Measurements from ENCODE around the gene LRMDA.

Gene LRMDA

DNA sequence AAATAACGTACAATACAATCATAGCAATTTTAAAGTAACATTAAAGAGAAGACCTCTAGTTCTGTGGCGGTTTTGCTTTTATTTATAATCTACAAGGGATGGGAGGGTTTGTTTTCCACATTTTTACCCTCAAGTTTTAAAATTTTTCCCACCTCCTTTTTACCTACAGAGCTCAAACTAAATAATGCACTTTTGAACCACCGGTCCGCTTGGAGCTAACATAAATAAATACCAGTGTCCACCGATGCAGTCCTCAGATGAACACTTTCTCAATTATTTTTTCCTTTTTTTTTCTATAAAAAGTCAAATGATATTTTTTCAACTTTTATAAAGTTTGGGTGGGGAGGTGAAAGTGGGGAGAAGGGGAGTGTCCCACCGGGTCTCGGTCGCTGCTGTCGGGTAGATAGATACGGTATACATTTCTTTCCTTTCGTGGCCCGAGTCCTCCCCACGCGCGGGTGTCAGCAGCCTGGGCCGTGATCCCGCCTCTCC is 33.2 kb upstream of the LRMDA start:
- no peak overlapping the region for H3K4me3 ChIP-seq (ENCODE audit: low read length)
- peaks cover 13% of the 10 kb centered on the region for H3K4me1 ChIP-seq (ENCODE audit: insufficient read depth, low read length)
- H3K27me3 ChIP-seq (ENCODE audit: insufficient read depth, low read length) = no peaks in the 10 kb centered on the region
- no peak overlapping the region for H2AFZ ChIP-seq (ENCODE audit: low read depth, low read length)
- peaks cover 3% of the 10 kb centered on the region for H3K9me3 ChIP-seq (ENCODE audit: low read length)
- peaks cover 9% of the 10 kb centered on the region for H3K36me3 ChIP-seq (ENCODE audit: insufficient read depth, low read length)

DNA sequence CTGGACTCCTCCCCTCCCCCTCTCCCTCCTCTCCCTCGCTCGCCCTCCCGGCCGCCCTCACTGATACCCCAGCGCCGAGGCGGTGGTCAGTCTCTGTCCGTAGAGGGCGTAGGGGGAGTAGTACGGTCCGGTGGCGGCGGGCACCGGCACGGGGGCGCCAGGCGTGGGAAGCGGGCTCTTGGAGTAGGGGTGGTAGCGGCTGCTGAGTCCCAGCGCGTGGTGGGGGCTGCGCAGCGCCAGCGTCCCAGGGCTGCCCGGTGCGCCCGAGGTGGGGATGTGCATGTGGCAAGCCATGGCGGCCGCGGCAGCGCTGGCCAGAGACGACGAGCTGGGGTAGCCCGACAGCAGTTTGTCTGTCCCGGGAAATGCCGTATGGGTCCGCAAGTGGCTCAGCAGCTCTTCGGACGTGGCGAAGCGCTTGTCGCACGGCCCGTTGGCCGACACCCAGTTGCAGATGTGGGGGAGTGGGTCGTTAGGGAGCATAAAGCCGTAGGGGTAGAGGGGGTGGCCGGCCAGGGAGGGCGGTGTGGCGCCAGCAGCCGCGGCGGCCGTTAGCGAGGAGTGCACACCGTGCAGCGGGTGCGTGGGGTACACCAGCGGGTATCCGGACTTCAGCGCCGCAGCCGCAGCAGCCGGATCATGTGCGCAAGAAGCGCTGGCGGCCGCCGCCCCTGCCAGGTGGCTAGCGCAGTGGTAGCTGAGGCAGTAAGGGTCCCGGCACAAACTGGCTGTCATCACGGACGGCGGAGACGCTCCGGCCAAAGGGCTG is 32.5 kb upstream of the LRMDA start:
- Histone ChIP-seq H3K4me1 (ENCODE audit: insufficient read depth, low read length) (peaks cover 13% of the 10 kb centered on the region), H3K9me3 (ENCODE audit: low read length) (peaks cover 3% of the 10 kb centered on the region), H3K36me3 (ENCODE audit: insufficient read depth, low read length) (peaks cover 9% of the 10 kb centered on the region), H3K27me3 (ENCODE audit: insufficient read depth, low read length) (no peaks in the 10 kb centered on the region), H3K4me3 (ENCODE audit: low read length) (peak overlapping the region; percentile 85), H2AFZ (ENCODE audit: low read depth, low read length) (no peak overlapping the region)

DNA sequence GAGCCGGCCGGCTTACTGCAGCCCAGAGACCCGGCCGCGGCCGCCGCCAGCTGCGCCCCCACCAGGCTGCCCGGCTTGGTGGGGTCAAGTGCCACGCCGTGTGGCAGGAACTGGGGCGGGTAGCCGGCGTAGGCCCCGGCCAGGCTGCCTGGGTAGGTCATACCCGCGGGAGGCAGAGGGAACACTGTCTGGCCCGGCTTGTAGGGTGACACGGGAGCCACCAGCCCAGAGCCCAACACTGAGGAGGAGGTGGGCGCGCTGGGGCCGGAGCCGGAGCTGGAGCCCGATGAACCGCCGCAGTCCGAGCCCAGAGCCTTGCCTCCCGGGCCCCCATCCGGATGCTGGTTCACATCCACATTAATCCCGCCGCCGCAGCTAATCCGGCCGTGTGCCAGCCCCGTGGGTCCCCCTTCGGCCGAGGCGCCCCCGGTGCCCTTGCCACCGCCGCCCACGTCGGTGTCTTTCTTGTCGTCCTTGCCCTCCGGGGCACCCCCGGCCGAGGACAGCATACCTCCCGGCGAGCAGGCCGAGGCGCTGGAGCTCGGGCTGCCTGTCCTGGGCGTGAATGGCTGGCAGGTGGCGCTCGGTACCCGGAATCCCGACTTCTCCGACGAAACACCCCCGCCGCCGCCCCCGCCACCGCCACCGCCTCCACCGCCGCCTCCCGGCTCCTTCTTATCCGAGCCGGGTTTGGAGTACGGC is 31.8 kb upstream of the LRMDA start:
- Histone ChIP-seq H2AFZ (ENCODE audit: low read depth, low read length) (peak overlapping the region; percentile 99), H3K4me3 (ENCODE audit: low read length) (peak overlapping the region; percentile 85), H3K36me3 (ENCODE audit: insufficient read depth, low read length) (peaks cover 9% of the 10 kb centered on the region), H3K4me1 (ENCODE audit: insufficient read depth, low read length) (peaks cover 13% of the 10 kb centered on the region), H3K9me3 (ENCODE audit: low read length) (peaks cover 3% of the 10 kb centered on the region), H3K27me3 (ENCODE audit: insufficient read depth, low read length) (no peaks in the 10 kb centered on the region)

DNA sequence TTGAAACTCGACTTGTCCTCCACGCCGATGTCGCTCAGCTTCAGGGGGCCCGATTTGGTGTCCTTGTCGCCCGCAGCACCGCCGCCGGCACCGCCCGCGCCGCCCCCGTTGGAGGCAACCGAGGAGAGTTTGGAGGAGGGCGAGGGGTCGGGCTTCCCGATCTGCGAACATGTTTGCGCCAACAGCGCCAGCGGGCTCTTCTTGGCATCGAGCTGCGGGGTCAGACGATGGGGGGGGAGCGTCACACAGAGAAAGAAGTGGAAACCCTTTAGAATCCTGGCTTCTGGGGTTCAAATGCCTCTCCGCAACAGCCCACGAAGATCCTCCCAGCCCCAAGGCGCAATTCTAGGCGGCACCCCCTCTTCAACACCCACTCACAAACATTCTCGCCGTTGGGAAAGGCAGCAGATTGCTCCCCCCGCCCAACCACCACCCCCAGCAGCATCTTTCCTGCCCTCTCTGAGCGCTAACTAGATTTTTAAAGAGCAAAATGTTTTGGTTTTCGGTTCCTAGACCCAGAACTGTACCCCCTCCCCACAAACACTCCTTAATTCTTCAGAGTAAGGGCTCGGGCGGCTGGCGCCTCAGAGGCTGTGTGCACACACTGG is 31.2 kb upstream of the LRMDA start:
- peak overlapping the region; percentile 85 for H3K4me3 ChIP-seq (ENCODE audit: low read length)
- H3K27me3 ChIP-seq (ENCODE audit: insufficient read depth, low read length) = no peaks in the 10 kb centered on the region
- H2AFZ ChIP-seq (ENCODE audit: low read depth, low read length) = peak overlapping the region; percentile 99
- H3K4me1 ChIP-seq (ENCODE audit: insufficient read depth, low read length) = peaks cover 13% of the 10 kb centered on the region
- H3K9me3 ChIP-seq (ENCODE audit: low read length) = peaks cover 3% of the 10 kb centered on the region
- peaks cover 9% of the 10 kb centered on the region for H3K36me3 ChIP-seq (ENCODE audit: insufficient read depth, low read length)

DNA sequence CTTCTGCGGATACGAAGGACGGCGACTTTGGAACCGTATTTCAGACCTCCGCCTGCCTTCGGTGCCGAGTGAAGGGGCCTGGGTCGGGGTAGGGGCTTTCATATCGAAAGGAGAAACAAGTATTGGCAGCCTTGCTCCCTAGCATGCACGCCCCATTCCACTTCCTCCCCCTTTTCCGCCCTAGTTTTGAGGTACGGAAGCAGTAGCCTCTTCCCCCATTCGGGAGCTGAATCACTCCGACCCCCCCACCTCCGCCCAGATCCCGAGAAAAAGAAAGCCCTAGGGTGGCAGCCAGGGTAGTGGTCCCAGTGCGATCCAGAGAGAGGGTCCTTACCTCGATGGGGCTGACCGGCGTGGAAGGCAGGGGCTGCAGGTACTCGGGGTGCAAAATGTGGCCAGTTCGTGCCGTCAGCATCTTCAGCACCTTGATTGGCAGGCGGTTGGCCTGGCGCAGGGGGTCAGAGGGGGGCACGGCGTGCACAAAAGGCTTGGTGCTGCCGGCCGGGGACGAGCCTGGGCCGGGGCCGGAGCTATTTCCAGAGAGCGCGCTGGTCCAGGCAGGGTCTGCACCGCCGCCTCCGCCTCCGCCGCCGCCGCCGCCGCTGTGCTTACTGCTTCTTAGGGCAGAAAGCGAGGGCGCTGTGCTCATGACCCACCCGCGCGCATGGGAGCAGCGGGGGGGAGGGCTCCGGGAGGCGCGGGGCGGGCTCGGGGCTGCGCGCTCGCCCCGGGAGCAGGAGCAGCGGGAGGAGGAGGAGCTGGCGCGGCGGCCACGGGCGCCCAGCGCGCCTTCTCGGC is 30.5 kb upstream of the LRMDA start:
- Histone ChIP-seq H3K9me3 (ENCODE audit: low read length) (peaks cover 1% of the 10 kb centered on the region), H3K4me1 (ENCODE audit: insufficient read depth, low read length) (peaks cover 16% of the 10 kb centered on the region)

DNA sequence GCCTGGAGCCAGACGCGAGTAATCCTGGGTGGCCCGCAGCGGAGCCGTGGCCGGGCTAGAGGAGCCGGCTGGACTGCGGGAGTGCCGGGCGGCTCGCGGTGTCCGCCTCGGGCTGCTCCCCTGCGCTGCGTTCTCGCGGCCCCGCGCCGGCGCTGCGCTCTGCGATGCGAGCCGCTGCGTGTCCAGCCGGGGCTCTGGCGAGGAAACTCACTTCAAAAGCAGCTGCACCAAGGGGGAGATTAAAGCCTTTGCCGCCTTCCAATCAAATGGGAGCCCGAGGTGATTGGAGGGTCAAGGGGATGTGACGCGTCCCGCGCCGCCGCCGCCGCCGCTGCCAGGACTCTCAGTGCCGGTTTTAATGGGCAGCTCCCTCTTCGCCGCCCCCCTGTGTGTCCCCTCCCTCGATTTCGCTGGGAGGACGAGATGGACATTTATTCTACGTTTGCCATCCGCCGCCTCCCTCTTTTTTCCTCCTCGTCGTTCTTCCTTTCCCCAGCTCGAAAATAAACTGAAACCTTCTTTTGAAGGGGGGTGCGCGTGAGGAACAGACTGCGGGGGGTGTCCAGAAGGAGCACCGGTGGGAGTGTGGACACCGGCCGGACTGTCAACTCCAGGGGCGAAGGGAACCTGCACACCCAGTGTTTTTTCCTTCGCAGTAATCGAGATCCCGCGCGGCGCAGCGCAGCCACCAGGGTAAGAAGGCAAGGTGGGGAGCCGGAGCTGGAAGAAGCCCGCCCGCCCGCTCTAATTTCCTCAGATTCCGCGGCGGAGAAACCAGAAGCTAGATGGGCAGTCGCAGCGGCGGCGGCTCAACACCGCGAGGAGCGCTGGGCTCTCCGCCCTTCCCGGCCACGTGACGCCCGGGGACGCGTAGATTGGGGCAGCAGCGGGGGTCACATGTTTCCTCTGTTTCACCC is 29.6 kb upstream of the LRMDA start, which contains the start of gene ZNF503:
TSS of gene ZNF503 (minus strand) at position 196 of the 917 bp plus-strand sequence. CDS start 345 bp downstream, outside the sequence.
- no peaks in the 10 kb centered on the region for H3K27me3 ChIP-seq (ENCODE audit: insufficient read depth, low read length)
- peak within 1 kb of the TSS; percentile 99 for H2AFZ ChIP-seq (ENCODE audit: low read depth, low read length)
- H3K36me3 ChIP-seq (ENCODE audit: insufficient read depth, low read length) = peaks cover 9% of the 10 kb centered on the region
- H3K4me3 ChIP-seq (ENCODE audit: low read length) = peak within 1 kb of the TSS; percentile 85
- peaks cover 20% of the 10 kb centered on the region for H3K4me1 ChIP-seq (ENCODE audit: insufficient read depth, low read length)
- H3K9me3 ChIP-seq (ENCODE audit: low read length) = no peaks in the 10 kb centered on the region

More for the DNA sequence above, 30.5 kb upstream of the LRMDA start:
- Histone ChIP-seq H2AFZ (ENCODE audit: low read depth, low read length) (peak overlapping the region; percentile 99), H3K36me3 (ENCODE audit: insufficient read depth, low read length) (peaks cover 9% of the 10 kb centered on the region), H3K4me3 (ENCODE audit: low read length) (peak overlapping the region; percentile 85), H3K27me3 (ENCODE audit: insufficient read depth, low read length) (no peaks in the 10 kb centered on the region)

DNA sequence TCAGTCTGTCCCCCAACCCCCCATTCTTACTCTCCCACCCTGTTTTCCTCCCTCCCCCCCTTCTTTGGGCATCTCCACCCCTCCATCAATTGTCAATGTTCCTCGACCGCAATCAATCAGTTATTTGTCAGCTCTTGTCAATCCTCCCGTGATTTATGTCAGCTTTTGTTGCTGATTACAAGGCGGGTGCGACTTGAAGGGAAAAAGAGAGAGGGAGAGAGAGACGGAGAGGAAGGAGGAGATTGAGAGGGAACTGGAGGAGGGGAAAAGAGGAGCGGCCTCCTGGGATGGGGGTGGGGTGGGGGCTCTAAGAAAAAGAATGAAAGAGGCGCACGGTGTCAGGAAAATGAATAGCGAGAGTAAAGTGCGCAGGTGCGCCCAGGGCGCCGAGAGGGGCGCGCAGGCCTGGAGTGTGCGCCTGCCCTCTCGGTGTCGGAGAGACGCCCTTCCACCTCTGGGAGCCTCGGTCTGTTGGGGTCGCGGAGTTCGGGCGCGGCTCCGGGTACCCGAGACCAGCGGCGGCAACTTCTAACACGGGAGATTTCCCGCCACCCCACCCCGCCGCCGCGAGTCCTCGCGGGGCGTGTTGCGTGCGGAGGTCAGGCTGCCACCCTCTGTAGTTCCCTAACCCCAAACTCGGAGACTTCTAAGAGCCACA is 28.8 kb upstream of the LRMDA start:
- Histone ChIP-seq H2AFZ (ENCODE audit: low read depth, low read length) (peak overlapping the region; percentile 95), H3K4me1 (ENCODE audit: insufficient read depth, low read length) (peaks cover 20% of the 10 kb centered on the region), H3K4me3 (ENCODE audit: low read length) (peak overlapping the region; percentile 85), H3K9me3 (ENCODE audit: low read length) (no peaks in the 10 kb centered on the region), H3K36me3 (ENCODE audit: insufficient read depth, low read length) (peaks cover 12% of the 10 kb centered on the region), H3K27me3 (ENCODE audit: insufficient read depth, low read length) (no peaks in the 10 kb centered on the region)

DNA sequence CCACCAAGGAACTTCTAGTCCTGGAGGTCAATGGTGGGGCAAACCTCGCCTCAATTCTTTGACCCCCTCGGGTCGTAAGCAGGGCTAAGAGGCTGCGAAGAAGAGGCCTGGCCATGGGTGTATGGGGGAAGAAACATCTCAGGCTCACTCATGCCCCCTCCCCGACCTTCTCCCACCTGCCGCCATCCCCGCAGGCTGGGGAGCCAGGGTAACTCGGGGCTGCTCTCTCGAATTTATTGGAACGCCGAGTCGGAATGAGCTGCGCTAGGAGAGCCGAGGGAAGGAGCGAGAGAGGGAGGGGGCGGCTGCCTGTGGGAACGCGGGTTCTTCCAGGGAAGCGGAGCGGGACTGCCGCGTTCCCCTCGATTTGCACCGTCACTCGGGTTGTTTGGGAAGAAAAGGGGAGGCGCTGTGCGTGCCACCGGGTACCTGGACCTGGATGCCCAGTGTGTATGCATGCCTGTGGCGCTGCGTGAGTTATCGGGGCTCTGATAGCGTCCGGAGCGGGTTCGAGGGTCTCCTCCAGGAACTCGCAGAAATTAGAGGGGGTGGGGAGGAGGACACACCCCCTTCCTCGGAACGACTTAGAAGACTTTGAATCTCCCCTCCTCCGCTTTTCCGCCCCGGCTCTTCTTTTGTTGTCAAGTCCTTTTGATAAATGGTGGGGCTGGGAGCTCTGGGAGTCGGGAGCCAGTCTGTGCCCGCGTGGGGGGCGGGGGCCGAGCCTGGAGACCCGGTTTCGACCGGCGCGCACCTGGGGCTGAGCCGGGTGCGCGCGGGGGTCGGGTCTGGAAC is 28.1 kb upstream of the LRMDA start:
- peak overlapping the region; percentile 85 for H3K4me3 ChIP-seq (ENCODE audit: low read length)

DNA sequence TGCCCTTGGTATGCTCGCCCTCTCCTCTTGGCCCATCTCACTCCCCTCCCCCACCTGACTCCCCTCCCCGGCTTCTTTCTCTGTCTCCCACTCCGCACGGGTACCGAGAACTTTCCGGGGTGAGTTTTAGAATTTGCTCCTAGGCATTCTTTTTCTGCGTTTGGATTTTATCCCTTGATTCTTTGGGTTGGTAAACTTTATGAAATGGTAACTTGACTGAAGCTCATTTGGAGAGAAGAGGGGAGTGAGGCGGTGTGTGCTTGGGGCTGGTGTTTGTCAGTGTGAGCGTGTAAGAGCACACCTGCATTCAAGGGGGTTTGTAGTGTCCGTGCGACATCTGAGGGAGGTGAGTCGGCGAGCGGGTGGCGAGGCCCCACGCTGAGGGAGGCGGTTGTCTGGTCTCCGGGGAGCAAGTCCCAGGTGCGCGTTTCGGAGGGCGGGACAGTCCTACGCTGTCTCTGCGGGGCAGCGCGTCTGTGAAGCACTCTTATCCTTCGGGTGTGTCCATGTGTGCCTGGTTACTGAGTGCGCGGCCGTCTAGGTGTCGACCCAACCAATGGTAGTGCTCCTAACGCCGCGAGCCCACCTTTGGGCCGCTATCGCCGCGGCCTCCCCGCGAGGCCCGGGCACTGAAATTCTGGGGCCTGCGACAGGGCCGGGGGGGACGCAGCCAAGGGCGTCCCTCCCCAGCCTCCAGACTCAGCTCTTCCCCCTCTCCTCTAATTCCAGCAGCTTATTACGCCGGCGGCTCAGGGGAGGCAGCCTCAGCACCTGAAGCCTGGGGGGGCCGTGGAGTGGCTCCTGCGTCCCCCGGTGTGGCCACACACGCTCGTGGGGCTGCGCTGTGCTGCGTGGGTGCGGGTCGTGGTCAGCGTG is 27.2 kb upstream of the LRMDA start:
- Histone ChIP-seq H3K9me3 (ENCODE audit: low read length) (no peaks in the 10 kb centered on the region), H2AFZ (ENCODE audit: low read depth, low read length) (peak overlapping the region; percentile 95), H3K27me3 (ENCODE audit: insufficient read depth, low read length) (no peaks in the 10 kb centered on the region), H3K4me3 (ENCODE audit: low read length) (peak overlapping the region; percentile 85), H3K4me1 (ENCODE audit: insufficient read depth, low read length) (peaks cover 19% of the 10 kb centered on the region), H3K36me3 (ENCODE audit: insufficient read depth, low read length) (peaks cover 7% of the 10 kb centered on the region)

More for the DNA sequence above, 28.1 kb upstream of the LRMDA start:
- peaks cover 20% of the 10 kb centered on the region for H3K4me1 ChIP-seq (ENCODE audit: insufficient read depth, low read length)
- H2AFZ ChIP-seq (ENCODE audit: low read depth, low read length) = peak overlapping the region; percentile 95
- H3K27me3 ChIP-seq (ENCODE audit: insufficient read depth, low read length) = no peaks in the 10 kb centered on the region
- H3K36me3 ChIP-seq (ENCODE audit: insufficient read depth, low read length) = peaks cover 15% of the 10 kb centered on the region
- H3K9me3 ChIP-seq (ENCODE audit: low read length) = no peaks in the 10 kb centered on the region

DNA sequence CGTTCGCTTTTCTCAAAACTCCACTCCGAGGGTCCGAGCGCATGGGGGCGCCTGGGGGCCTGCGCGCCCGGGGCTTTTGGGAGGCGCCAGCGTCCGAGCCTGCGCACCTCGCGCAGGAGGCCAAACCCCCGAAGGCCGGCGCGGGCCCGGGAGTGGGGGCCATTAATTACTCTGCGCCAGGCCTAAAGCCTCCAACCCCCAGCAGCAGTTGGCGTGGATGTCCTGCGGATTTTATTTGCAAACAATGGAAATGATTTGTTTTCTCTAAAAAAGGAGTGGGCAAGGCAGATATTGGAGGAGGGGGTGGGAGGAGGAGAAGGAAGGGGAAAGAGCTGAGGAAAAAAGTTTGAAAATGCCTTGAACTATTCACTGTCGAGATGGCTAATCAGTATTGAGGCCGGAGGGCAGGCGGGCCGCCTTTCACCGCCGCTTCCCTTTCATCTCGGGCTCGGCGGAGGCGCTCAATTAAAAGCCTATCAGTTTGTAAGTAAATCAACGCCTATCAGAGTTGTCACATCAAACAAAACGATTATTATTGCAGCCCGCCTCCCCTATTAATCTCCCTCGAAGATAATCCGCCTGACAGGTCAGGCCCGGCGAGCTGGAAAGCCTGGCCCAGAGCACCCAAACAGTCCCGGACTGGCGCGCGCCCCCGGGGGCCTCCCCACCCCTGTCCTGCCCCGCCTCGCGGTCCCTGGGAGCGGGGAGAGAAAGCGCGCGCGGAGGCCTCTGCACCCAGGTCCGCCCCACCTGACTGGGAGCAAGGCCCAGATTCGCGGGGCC is 26.4 kb upstream of the LRMDA start:
- H2AFZ ChIP-seq (ENCODE audit: low read depth, low read length) = peak overlapping the region; percentile 95
- H3K9me3 ChIP-seq (ENCODE audit: low read length) = no peaks in the 10 kb centered on the region
- H3K36me3 ChIP-seq (ENCODE audit: insufficient read depth, low read length) = peaks cover 6% of the 10 kb centered on the region
- H3K4me3 ChIP-seq (ENCODE audit: low read length) = peak overlapping the region; percentile 85
- peaks cover 13% of the 10 kb centered on the region for H3K4me1 ChIP-seq (ENCODE audit: insufficient read depth, low read length)
- no peaks in the 10 kb centered on the region for H3K27me3 ChIP-seq (ENCODE audit: insufficient read depth, low read length)
